GM19043 (cell line): ENCODE measurements around the gene PTGIS.

Experiments
- ATAC-seq: cut with Tn5 transposase; IDR thresholded peaks from one replicate; pipeline ENCODE4 v1.9.1; 2021; ENCODE audit warnings: low read depth; ENCODE audit not compliant: unreplicated experiment

PTGIS gene

GRCh38 chr20:49595811-49596561 lies 28.0 kb upstream of the PTGIS start:
- ATAC-seq: no peak

- ATAC-seq: no peak
These were observed 27.4 kb upstream of the PTGIS start for GRCh38 chr20:49595346-49595745.

DNA sequence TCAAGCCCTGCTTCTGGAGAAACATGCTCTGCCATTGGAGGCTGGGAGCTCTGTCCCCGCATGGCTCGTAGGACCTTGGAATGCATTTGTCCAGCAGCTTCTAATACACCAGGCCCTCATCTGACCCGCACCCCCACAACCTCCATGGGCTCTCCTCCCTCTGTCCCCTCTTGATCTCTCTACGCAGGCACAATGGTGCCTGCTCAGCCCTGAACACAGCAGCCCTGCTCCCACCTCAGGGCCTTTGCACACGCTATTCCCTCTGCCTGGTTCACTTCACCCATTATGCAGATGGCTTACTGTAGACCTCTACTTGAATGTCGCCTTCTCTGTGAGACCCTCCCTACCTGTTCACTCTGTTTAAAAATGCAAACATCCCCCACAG lies 27.0 kb upstream of the PTGIS start:
- no peak for ATAC-seq

DNA sequence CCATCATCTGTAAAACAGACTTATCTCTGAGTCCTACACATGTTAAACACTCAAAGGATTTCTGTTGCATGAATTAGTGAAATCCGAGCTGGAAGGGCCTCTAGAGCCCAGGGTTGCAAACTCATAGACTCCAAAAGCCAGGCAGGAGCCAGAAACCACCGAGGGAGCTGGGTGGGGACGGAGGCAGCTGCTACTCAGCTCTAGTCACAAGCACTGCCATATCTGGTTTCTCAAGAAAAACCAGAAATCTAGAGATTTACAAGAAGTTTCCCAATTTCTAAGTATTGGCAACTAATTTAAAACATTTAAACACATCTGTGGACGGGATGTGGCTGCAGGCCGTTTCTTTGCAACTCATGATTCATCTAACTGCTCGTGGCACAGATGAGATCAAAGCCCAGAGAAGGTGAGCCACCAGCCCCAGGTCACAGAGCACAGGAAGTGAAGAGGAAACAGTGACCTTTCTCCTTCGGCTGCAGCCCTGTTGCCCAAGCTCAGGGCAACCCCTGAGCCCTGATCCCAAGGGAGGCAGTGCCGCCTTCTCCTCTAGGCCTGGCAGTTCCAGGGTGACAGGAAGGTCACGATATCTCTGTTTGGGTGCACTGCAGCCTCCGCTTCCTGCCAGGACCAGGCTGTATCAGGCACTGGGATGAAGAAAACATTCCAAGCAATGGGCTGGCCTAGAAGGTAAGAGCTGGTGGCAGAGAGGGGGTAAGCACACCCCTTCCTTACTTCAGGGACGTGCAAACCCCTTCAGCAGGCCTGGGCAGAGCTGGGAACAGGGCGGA lies 26.4 kb upstream of the PTGIS start:
- no peak for ATAC-seq

GRCh38 chr20:49593466-49594142 lies 25.7 kb upstream of the PTGIS start:
- ATAC-seq: no peak

DNA sequence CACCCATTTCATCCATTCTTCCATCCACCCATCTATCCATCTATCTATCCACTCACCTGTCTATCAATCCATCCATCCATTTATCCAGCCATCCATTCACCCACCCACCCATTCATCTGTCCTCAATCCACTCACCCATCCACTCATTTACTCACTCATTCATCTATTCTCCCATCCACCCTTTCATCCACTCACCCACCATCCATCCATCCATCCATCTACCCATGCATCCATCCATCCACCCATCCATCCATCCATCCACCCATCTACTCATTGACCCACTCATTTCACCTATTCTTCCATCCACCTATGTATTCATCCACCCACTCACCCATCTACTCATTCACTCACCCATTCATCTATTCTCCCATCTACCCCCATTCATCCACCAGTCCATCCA lies 24.2 kb upstream of the PTGIS start:
- no peak for ATAC-seq

DNA sequence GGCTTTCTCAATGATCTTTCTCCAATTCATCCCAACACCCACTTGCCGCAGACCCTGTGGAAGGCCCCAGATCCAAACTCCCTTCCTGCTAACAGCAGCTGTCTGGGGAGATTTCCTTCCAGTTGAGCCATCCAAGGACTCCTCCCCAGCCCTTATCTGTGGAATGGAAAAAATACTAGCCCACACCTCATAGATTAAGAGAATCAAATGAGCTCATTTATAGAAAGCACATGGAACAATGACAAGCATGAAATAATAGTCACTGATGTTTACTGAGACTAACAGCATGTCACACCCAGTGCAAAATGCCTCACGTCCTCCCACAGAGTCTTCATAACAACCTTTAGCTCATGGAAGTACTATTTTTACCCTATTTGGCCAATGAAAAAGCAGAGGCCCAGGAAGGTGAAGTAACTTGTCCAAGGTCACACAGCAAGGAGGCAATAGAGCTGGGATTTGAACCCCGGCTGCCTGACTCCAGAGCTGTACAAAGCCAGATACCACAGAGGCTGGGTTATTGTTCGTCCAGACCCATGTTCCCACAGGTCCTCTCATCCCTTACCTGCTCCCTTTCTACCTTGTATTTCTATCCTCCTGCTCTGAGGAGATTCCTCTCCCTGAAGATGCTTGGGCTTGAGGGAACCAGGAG lies 23.4 kb upstream of the PTGIS start:
- no peak for ATAC-seq

GRCh38 chr20:49590163-49591017 lies 22.5 kb upstream of the PTGIS start:
- ATAC-seq: no peak

DNA sequence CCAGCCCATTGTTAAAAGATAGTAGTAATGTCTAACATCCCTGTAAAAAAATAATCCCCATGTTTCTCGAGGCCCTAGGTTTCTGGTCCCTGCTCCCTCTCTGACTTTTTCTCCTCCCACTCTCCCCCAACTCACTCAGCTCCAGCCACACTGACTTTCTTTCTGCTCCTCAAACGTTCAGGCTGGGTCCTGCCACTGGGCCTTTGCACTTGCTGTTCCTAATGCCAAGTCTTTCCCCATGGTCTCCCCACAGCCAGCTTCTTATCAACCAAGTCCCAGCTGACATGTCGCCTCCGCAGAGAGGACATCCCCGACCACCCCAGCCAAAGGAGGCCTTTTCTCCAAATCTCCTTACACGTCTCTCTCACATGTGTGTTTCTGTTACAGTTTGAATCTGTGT lies 21.8 kb upstream of the PTGIS start:
- ATAC-seq: no peak

DNA sequence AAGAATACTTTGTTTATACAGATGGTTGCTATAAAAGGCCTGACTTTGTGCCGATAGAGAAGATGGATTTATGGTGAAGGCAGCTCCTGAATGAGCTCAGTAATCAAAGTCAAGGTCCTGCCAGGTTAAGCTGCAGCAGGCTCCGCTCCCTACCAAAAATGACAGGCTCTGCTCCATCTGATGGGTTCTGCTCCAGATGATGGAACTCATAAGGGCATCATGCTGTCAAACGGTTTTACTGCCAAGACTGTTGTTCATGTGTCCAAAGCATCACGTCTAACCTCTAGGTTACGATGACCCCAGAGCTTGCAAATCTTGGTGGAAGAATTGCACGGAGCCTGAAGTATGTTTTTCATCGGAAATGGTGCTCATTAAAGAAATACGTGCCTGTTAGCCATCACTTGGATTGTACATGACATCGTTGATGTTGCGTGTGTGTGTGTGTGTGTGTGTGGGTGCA lies 19.2 kb upstream of the PTGIS start:
- ATAC-seq: no peak

GRCh38 chr20:49585585-49586245 lies 17.8 kb upstream of the PTGIS start:
- no peak for ATAC-seq

GRCh38 chr20:49584418-49585382 lies 16.8 kb upstream of the PTGIS start:
- no peak for ATAC-seq

- no peak for ATAC-seq
These were observed 15.9 kb upstream of the PTGIS start for GRCh38 chr20:49583669-49584417.

GRCh38 chr20:49583343-49583668 lies 15.4 kb upstream of the PTGIS start:
- ATAC-seq: no peak

DNA sequence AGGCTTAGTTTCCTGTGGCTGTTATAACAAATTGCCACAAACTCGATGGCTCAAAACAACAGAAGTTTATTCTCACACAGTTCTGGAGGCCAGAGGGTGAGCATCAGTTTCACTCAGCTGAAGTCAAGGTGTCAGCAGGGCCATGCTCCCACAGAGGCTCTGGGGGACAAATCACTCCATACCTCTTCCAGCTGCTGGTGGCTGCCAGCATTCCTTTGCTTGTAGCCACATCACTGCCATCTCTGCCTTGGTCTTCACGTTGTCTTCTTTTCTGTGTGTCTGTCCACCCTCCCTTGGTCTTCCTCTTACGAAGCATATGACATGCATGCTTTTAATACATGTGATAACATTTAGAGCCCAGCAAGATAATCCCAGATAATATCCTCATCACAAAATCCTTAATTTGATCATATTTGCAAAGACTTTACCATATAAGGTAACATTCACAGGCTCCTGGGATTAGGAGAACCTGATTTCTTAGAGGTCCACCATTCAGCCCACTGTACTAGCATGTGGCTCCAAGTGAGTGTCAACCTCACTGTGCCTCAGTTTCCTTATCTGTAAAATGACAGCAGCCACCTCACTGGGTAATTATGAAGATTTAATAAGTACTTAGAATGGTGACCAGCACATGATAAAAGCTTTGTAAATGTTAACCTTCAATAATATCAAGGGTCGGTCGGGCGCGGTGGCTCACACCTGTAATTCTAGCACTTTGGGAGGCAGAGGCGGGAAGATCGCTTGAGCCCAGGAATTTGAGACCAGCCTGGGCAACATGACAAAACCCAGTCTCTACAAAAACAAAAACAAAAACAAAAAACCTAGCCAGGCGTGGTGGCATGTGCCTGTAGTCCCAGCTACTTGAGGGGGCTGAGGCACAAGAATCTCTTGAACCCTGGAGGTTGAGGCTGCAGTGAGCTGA lies 14.7 kb upstream of the PTGIS start:
- ATAC-seq: no peak

- ATAC-seq: no peak
These were observed 13.5 kb upstream of the PTGIS start for GRCh38 chr20:49581482-49581881.

GRCh38 chr20:49580813-49581174 lies 12.9 kb upstream of the PTGIS start:
- ATAC-seq: no peak
